Chondrocyte (in vitro differentiated cells): ENCODE results near the gene YWHAH. TPM values are rescaled to one million over a fixed set of nuclear protein-coding genes. Genes with fewer than 3 reads are reported as not detected.

Experiments used
- DNase-seq: peaks from one replicate; pipeline ENCODE4 v3.0.0; 2021; ENCODE audit warnings: mixed read lengths, low spot score
- H3K27ac Mint-ChIP-seq: one replicate; pipeline ENCODE4 v1.8.0; 2021; ENCODE audit warnings: mild to moderate bottlenecking, moderate library complexity, mixed read lengths; ENCODE audit not compliant: unreplicated experiment
- H3K27me3 Mint-ChIP-seq: 2 replicates; pipeline ENCODE4 v1.8.0; 2021; ENCODE audit warnings: low read depth, mixed read lengths
- H3K36me3 Mint-ChIP-seq: 2 replicates; pipeline ENCODE4 v1.8.0; 2021; ENCODE audit warnings: low read depth, mixed read lengths
- H3K4me1 Mint-ChIP-seq: 2 replicates; pipeline ENCODE4 v1.8.0; 2021; ENCODE audit warnings: low read depth, mild to moderate bottlenecking, mixed read lengths
- H3K4me3 Mint-ChIP-seq: one replicate; pipeline ENCODE4 v1.8.0; 2021; ENCODE audit warnings: mild to moderate bottlenecking, moderate library complexity, mixed read lengths; ENCODE audit not compliant: unreplicated experiment
- H3K9me3 Mint-ChIP-seq: 2 replicates; pipeline ENCODE4 v1.8.0; 2021; ENCODE audit warnings: low read depth, mixed read lengths
- CTCF ChIP-seq: fragments of 200-600 bp; sonication (generic); IDR thresholded peaks from 2 replicates; pipeline ENCODE4 v1.5.0; 2021; ENCODE audit warnings: antibody characterized with exemption, mild to moderate bottlenecking, moderate library complexity
- long read RNA-seq: library from polyadenylated mRNA; stranded (forward); transcript quantifications from one replicate; pipeline ENCODE4 v2.0.0, GENCODE V29; 2021
- total RNA-seq: library from RNA; stranded (reverse); gene quantifications from 3 replicates; pipeline ENCODE4 v1.2.1, GENCODE V29; 2021

The YWHAH gene
- 179 to 223 TPM (median 218 TPM) in 3 replicates for total RNA-seq
- long read RNA-seq, transcript YWHAH-201 (2 exons, 1,825 nt): major isoform, 444 of 521 reads
- long read RNA-seq, transcript YWHAH-205 (2 exons, 1,735 nt): minor isoform, 5 of 521 reads
- long read RNA-seq, partial matches to known transcripts: 66 of 521 reads
- long read RNA-seq, other reads (novel, unspliced or antisense): 6 of 521 reads

GRCh38 chr22:31943978-31944699 is at the start of gene YWHAH:
Gene YWHAH (plus strand): TSS chr22:31944535. CDS start chr22:31944734, 199 bp downstream.
- Mint-ChIP-seq H3K27ac (peak within 1 kb of the TSS; percentile 92), H3K27me3 (no peaks in the 10 kb centered on the region), H3K4me1 (peaks cover 20% of the 10 kb centered on the region), H3K36me3 (peaks cover 7% of the 10 kb centered on the region), H3K4me3 (peak within 1 kb of the TSS; percentile 86), H3K9me3 (no peaks in the 10 kb centered on the region)
- peak; percentile 97 for DNase-seq
- TF ChIP-seq CTCF: no peak

- no peak for TF ChIP-seq CTCF
- DNase-seq: no peak
These were observed 48.8 kb upstream of the YWHAH start for GRCh38 chr22:31895411-31896123.

GRCh38 chr22:31896472-31896871 is 47.9 kb upstream of the YWHAH start:
- Mint-ChIP-seq H3K4me3 (no peak overlapping the region), H3K27me3 (no peaks in the 10 kb centered on the region), H3K4me1 (peaks cover 2% of the 10 kb centered on the region), H3K27ac (no peak overlapping the region), H3K9me3 (no peaks in the 10 kb centered on the region), H3K36me3 (peaks cover 10% of the 10 kb centered on the region)
- no peak for DNase-seq
- no peak for TF ChIP-seq CTCF

More at GRCh38 chr22:31895411-31896123, 48.8 kb upstream of the YWHAH start:
- Mint-ChIP-seq H3K9me3 (no peaks in the 10 kb centered on the region), H3K27ac (no peak overlapping the region), H3K36me3 (peaks cover 10% of the 10 kb centered on the region), H3K27me3 (no peaks in the 10 kb centered on the region), H3K4me1 (peaks cover 2% of the 10 kb centered on the region), H3K4me3 (no peak overlapping the region)

- Mint-ChIP-seq H3K4me3 (no peak overlapping the region), H3K4me1 (peaks cover 2% of the 10 kb centered on the region), H3K27ac (peak overlapping the region; percentile 49), H3K9me3 (no peaks in the 10 kb centered on the region), H3K36me3 (peaks cover 14% of the 10 kb centered on the region), H3K27me3 (no peaks in the 10 kb centered on the region)
- no peak for DNase-seq
- TF ChIP-seq CTCF: no peak
These were observed 46.2 kb upstream of the YWHAH start for GRCh38 chr22:31897842-31898805.
